ENCODE measurements around the gene TRPM5.
A peak's percentile ranks its signal among the peaks of the same experiment; 100 is the strongest.

GRCh38 chr11:2420502-2421225 is 23.6 kb downstream of the TRPM5 start:
- TF ChIP-seq CTCF (conservative IDR thresholded peaks at IDR 0.05; ENCODE audit: low read depth, low read length), result peak; percentile 86
- no peak for TF ChIP-seq EZH2 (IDR thresholded peaks at IDR 0.05; ENCODE audit: borderline replicate concordance, low read depth, low read length, poor library complexity, severe bottlenecking)
